GM18526 (cell line): ENCODE data around the gene COQ8B.

ENCODE experiments used
- POLR2A ChIP-seq: IDR thresholded peaks from 3 replicates; pipeline ENCODE4 v1.6.1; 2011; ENCODE audit not compliant: insufficient read length; ENCODE audit errors: extremely low read depth

COQ8B gene

DNA sequence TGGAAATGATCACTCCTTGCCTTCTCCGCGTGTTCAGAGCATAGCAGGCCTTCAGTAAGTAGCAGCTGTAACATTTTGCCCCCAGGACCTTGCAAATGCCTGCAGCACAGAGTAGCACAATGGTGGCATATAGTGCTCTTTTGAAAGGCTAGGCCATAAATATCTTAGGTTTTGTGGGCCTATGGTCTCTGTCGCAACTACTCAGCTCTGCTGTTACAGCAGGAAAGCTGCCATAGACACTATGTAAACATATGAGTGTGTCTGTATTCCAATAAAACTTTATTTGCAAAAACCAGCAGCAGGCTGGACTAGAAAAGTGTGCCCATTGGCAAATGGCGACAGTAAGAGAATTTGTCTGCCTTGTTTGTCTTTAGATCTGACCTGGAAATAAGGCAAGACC lies 9.6 kb upstream of the COQ8B start:
- TF ChIP-seq POLR2A = no peak

DNA sequence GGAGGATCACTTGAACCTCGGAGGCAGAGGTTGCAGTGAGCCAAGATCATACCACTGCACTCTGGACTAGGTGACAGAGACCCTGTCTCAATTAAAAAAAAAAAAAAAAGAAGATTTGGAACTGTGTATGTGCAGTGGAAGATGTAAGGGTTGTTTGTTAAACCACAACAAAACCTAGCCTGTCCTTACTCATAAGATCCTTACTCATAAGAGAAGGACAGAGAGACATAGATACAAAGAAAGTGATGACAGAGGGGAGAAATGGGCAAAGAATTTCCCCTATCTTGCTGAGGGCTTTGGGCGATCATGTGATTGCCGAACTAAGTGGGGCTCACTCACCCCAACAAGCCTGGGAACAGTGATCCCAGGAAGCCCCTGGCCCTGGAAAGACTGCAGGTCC lies 8.2 kb upstream of the COQ8B start:
- no peak for TF ChIP-seq POLR2A

DNA sequence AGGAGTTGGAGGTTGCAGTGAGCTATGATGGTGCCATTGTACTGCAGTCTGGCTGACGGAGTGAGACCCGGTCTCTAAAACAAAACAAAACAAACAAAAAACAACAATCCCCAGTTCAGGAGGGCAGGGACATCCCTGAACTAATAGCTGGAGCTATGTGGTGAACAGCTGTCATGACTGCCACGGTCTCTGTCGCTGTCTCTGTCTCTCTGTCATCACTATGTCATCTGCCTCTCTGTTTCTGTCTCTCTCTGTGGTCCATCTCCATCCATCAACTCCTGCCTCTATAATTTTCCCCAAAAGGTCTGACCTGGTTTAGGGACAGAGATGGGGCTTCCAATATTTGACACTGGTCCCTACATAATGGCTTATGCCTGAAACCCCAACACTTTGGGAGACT lies 7.6 kb upstream of the COQ8B start:
- TF ChIP-seq POLR2A = no peak

DNA sequence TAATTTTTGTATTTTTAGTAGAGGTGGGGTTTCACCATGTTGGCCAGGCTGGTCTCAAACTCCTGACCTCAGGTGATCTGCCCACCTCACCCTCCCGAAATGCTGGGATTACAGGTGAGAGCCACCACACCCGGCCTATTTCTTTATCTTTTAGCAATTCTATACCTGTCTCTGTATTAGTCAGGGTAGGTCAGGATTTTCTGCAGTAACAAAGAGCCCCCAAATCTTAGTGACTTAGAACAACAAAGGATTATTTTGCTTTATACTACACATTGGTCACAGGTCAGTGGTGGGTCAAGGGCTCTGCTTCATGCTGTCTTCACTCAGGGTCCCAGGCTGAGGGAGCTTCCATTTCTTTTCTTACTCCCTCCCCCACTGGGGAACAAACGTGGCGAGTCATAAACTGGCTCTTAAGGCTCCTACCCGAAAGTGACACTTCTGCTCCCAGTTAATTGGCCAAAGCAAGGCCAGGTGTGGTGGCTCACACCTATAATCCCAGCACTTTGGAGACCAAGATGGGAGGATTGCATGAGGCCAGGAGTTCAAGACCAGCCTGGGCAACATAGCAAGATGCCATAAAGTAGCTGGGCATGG lies 7.1 kb upstream of the COQ8B start:
- TF ChIP-seq POLR2A = no peak

DNA sequence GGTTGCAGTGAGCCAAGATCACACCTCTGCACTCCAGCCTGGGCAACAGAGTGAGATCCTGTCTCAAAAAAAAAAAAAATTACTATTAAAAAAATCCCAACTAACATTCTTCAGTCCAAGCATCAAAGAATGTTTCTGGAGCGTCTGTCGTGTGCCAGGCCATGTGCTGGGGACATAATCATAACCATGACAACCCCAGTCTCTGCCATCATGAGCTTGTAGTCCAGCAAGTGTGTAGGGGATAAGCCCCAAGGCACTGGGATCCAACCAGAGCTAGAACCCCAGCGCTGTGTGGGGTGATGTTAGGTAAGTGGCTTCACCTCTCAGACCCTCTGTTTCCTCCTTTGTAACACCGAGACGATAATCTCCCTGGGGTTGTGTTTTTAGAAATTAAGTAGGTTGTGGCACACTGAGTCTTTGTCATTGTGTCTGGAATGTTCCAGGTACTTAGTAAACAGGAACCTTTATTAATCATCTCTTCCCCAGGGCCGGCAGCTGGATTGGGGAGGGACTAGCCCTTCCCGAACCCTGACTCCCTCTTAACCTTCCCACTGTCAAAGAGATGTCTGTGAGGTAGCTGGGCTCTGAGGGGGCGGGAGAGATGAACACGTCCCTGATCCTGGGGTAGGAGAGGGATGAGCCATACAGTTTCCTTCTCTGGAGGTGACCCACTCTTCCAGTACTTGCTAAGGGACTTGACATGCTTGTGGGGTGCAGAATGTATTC lies 5.4 kb upstream of the COQ8B start:
- TF ChIP-seq POLR2A = no peak

DNA sequence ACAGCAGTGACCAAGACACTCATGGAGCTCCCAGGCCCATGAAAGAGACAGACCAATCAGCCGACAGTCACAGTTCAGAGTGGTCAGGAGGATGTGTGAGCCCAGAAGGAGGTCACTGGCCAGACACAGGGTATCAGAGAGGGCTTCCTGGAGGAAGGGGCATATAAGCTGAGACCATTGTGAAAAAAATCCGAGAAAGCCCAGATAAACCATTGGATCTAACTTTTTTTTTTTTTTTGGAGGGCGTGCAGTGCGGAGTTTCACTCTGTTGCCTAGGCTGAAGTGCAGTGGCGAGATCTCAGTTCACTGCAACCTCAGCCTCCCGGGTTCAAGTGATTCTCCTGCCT lies 4.4 kb upstream of the COQ8B start:
- no peak for TF ChIP-seq POLR2A

DNA sequence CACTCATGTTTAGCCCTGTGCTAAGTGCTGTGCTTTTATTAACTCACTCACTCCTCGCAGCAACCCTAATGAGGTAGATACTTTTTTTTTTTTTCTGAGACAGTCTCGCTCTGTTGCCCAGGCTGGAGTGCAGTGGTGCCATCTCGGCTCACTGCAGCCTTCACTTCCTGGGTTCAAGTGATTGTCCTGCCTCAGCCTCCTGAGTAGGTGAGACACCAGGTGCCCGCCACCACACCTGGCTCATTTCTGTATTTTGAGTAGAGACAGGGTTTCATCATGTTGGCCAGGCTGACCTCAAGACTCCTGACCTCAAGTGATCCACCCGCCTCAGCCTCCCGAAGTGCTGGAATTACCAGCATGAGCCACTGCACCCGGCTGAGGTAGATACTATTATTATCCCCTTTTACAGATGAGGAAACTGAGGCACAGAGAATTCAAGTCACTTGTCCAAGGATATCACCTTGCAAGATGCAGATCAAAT lies 2.8 kb upstream of the COQ8B start:
- no peak for TF ChIP-seq POLR2A

DNA sequence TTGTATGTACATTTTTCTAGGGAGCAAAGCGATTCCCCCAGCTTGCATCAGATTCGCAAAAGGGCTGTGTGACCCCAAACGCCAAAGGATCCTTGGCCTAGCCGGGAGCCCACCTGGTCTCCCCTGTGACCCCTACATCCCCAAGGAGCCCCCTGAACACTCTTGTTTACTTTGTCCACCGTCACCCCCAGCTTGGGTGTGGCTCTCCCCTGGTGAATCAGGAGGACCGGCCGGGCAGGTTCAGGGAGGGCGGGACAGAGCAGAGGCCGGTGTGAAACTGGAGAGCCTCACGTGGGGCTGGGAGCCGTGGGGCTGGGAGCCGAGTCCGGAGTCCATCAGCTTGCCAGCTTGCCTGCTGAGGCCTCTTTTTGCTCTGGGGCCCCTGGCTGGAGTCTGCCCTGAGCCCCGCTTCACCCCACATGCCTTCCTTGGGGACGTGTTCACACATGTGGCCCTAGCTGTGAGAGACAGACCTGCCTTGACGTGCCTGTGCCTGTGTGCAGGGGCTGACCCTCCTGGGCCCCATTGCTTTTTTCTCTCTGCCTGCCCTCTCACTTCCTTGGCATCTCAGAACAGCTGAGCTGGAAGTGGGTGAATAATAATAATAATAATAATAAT lies 2.2 kb upstream of the COQ8B start:
- TF ChIP-seq POLR2A = peak; percentile 33

DNA sequence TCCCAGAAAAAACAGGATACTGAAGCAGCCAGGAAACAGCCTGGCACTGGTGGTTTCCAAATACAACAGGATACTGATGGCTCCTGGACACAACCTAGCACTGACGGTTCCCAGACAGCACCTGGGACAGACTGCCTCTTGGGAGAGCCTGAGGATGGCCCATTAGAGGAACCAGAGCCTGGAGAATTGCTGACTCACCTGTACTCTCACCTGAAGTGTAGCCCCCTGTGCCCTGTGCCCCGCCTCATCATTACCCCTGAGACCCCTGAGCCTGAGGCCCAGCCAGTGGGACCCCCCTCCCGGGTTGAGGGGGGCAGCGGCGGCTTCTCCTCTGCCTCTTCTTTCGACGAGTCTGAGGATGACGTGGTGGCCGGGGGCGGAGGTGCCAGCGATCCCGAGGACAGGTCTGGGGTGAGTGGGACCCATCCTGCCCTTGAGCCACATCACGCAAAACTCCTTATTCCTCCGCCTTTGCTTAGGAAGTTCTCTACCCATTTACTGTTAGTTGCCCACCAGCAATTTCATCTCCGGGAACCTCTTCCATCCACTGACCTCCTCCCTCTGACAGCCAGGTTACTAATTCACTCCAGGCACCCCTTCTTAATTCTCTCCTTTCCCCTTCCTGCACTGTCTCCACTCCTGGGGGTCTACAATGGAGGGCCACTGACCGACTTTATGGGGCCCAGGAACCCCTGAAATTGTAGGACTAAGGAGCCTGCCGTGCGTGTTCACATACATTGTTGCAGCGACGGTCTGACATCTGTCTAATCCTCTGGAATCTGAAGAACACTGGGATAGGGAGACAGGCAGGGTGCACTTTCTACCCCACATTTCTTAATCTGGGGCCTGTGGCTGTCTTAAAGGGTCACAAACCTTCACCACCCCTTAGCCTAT lies 1.4 kb upstream of the COQ8B start:
- TF ChIP-seq POLR2A = no peak

DNA sequence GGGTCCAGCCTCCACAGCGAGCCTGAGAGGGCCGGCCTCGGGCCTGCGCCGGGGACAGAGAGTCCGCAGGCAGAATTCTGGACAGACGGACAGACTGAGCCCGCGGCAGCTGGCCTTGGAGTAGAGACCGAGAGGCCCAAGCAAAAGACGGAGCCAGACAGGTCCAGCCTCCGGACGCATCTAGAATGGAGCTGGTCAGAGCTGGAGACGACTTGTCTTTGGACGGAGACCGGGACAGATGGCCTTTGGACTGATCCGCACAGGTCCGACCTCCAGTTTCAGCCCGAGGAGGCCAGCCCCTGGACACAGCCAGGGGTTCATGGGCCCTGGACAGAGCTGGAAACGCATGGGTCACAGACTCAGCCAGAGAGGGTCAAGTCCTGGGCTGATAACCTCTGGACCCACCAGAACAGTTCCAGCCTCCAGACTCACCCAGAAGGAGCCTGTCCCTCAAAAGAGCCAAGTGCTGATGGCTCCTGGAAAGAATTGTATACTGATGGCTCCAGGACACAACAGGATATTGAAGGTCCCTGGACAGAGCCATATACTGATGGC lies 716 bp upstream of the COQ8B start:
- TF ChIP-seq POLR2A = no peak

DNA sequence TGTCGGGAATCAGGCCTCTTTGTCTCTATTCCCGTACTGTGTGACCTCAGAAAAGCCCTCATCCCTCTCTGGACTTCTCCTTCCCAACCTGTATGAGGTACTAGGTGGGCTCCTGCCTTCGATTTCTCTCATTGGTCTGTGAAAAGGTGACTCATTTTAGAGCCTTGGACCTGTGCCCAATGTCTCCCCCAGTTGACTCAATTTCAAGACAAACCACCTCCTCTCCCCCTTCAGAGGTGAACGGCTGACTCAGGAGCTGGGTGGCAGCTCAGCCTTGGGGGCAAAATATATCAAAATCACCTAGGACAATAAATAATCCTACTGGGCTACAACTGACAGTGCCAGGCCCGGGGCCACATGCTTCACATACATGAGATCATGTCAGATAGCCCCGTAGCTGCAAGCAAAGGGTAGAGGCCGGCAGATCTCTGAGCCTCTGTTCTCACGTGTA lies 630 bp downstream of the COQ8B start:
- TF ChIP-seq POLR2A = no peak

DNA sequence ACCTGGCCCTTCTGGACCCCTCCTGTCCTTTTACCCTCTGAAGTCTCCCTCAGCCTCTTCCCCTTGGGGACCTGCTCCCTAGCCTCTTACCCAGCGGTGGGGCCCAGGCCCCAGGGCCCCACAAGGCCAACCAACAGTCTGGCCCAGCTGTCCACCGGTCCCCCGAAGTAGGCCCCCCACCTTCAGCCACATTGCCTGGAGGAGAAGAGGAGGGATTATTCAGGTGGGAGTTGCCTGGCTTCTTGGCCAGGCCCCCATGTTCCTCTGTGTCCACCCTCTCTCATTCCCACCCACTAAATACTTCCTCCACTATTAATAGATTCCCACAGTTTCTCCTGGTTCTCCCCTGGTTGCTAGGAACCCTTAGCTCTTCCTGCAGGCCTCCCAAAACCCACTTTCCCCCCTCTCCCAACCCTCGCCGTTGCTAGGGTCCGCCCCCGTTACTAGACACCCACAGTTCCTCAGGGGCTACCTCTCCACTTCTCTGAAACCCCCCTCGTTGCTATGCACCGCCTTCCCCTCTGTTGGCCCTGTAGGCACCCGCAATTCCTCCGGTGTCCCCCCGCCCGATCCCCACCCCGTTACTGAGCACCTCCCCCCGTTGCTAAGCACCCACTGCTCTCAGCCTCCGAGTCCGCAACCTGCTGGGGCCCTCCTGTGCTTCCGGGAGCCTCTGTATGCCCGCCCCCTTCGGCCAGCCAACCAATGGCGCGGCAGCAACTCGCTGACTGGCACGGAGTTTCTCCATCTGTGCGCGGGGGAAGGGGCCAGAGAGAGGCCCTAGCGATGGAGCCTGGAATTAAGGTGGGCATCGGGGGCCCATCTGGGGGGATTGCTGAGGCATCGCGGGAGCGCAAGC lies 2.0 kb downstream of the COQ8B start:
- TF ChIP-seq POLR2A = no peak

DNA sequence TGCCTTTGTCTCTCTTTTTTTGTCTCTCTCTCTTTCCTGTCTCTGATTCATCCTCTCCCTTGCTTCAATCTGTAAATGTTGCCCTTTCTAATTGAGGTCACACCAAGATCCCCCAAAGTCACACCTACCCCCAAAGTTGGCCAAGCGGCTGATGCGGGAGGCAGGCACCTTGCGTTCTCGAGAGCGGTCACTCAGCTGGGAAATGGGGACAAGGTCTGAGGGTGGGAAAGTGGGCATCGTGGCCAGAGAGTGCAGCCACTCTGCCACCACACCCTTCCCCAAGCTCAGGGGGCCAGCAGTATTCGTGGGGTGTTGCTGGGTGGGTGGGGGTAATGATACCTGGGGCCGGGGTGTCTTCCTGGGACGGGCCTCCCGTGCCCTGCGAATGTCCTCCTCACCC lies 2.7 kb downstream of the COQ8B start:
- no peak for TF ChIP-seq POLR2A

DNA sequence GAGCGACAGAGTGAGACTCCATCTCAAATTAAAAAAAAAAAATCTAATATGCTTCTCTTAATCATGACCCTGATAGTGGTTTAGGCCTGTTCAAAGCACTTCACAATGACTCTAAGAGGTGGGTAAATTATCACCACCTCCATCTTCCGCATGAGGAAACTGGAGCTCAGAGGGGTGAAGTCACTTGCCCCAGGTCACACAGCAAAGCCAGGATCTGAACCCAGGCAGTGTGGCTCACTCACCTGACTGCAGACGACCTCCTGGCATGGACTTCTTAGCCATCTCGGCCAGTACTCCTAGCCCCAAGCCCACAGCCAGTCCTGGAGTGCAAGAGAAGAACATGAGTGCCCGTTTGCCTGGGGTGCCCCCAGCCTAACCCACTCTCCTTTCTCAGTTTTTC lies 6.9 kb downstream of the COQ8B start:
- TF ChIP-seq POLR2A = no peak

DNA sequence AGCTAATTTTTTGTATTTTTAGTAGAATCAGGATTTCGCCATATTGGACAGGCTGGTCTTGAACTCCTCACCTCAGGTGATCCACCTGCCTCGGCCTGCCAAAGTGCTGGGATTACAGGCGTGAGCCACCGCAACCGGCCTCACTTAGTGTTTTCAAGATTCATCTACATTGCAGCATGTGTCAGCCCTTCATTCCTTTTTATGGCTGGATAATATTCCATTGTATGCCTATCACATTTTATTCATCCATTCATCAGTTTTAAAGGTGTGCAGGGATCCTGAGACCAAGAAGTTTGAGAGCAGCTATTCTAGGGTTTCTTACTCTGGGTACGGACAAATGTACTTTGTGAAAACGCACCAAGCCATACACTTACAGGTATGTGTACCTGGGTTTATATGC lies 9.1 kb downstream of the COQ8B start:
- no peak for TF ChIP-seq POLR2A
